Thyroid gland (tissue), 4 donors: ENCODE data around the gene IZUMO1. TPM values are rescaled to one million over a fixed set of nuclear protein-coding genes. Genes with fewer than 3 reads are reported as not detected.
A peak's percentile ranks its signal among the peaks of the same experiment; 100 is the strongest.

Source experiments
- DNase-seq, 2 donors: peaks; one replicate each; pipeline ENCODE4 v3.0.0-alpha.2; 2019
- H3K27ac ChIP-seq, 3 donors: fragments of 200-600 bp; sonication (generic); 1 replicate in 2 of 3; 2 replicates in 1 of 3; pipeline ENCODE4 v1.5.1; 2016 to 2019; ENCODE audit warnings: mild to moderate bottlenecking in 1 of 3, moderate library complexity in 1 of 3
- H3K27me3 ChIP-seq: fragments of 200-600 bp; sonication (generic); one replicate; pipeline ENCODE4 v1.5.1; 2019
- H3K36me3 ChIP-seq, 2 donors: fragments of 200-600 bp; sonication (generic); one replicate each; pipeline ENCODE4 v1.5.1; 2016 to 2019
- H3K4me1 ChIP-seq, 2 donors: fragments of 200-600 bp; sonication (generic); one replicate each; pipeline ENCODE4 v1.5.1; 2017 to 2019
- H3K4me3 ChIP-seq, 3 donors: fragments of 200-600 bp; sonication (generic); replicated peaks in 1 of 3; 1 replicate in 2 of 3; 2 replicates in 1 of 3; pipeline ENCODE4 v1.5.1; 2016; ENCODE audit warnings: mild to moderate bottlenecking in 1 of 3
- H3K9me3 ChIP-seq: fragments of 200-600 bp; sonication (generic); one replicate; pipeline ENCODE4 v1.5.1; 2017
- CTCF ChIP-seq, 6 experiments: fragments of 200-600 bp in 3 of 6; fragments of 450-650 bp in 3 of 6; sonication (generic) in 3 of 6; IDR thresholded peaks; one replicate each; pipeline ENCODE4 v1.5.1; 2016 to 2019; ENCODE audit warnings: antibody characterized with exemption in 6 of 6, mild to moderate bottlenecking in 2 of 6, inconsistent platforms in 1 of 6, moderate library complexity in 1 of 6
- POLR2A ChIP-seq, 2 donors: fragments of 450-650 bp; IDR thresholded peaks; one replicate each; pipeline ENCODE4 v1.6.1; 2017; ENCODE audit warnings: antibody characterized with exemption in 2 of 2, mild to moderate bottlenecking in 2 of 2, moderate library complexity in 1 of 2
- WGBS, 2 donors: methylation state at CpG; one replicate each; pipeline ENCODE4 v1.1.5; 2017; 5-methylcytosine and 5-hydroxymethylcytosine counted together
- intact Hi-C: fragments of 100-400 bp; cut with DNase I; formaldehyde crosslinking; loops from one replicate; pipeline ENCODE4 v1.15.1; 2023
- total RNA-seq, 4 donors: library from RNA; depleted of rRNA; stranded (reverse); fragments of >200 nt; gene quantifications; one replicate each; pipeline ENCODE4 v1.2.3, GENCODE V29; 2016

IZUMO1 gene
- total RNA-seq, 4 donors from 2014 or later, result 1.1 TPM; not detected in 2

GRCh38 chr19:48752496-48753365, 6.0 kb upstream of the IZUMO1 start, which contains the start of gene FUT1:
Gene FUT1 (minus strand): TSS chr19:48752641. CDS start chr19:48751281, 1,360 bp downstream.
- Histone ChIP-seq H3K4me3 (peak within 1 kb of the TSS; percentile 4 to 36 (median 18)), H3K4me1 (peaks cover 9 to 22% of the 10 kb centered on the region in 2 donors), H3K36me3 (no peaks in the 10 kb centered on the region), H3K27me3 (no peaks in the 10 kb centered on the region), H3K27ac (peak within 1 kb of the TSS; percentile 24 to 56 (median 49)), H3K9me3 (no peaks in the 10 kb centered on the region)
- TF ChIP-seq CTCF (IDR thresholded peaks at IDR 0.05) (peak in 4 of 6 experiments; percentile 26 to 48 (median 32)), POLR2A (IDR thresholded peaks at IDR 0.05) (peak in 1 of 2 donors; percentile 58)
- intact Hi-C loops, result no loop called here
- peak; percentile 86 to 93 for DNase-seq
- 8 to 17% methylated on average over 12 to 18 of the region's 73 CpGs for WGBS, 2 donors

- H3K27ac ChIP-seq, result peak overlapping the region; percentile 24 to 56 (median 49)
- no peaks in the 10 kb centered on the region for H3K36me3 ChIP-seq
- no peaks in the 10 kb centered on the region for H3K9me3 ChIP-seq
- 22 to 30% methylated on average over 20 of the region's 20 CpGs for WGBS, 2 donors
- H3K27me3 ChIP-seq, result no peaks in the 10 kb centered on the region
- intact Hi-C loops, result no loop called here
- TF ChIP-seq CTCF (IDR thresholded peaks at IDR 0.05) (no peak), POLR2A (IDR thresholded peaks at IDR 0.05) (no peak)
- H3K4me3 ChIP-seq, result peak overlapping the region; percentile 4 to 36 (median 18)
- peaks cover 15 to 29% of the 10 kb centered on the region in 2 donors for H3K4me1 ChIP-seq
- DNase-seq, result no peak
Observed at GRCh38 chr19:48751845-48752495, 5.3 kb upstream of the IZUMO1 start.

- no peak overlapping the region for H3K4me3 ChIP-seq
- WGBS, 2 donors, result 86 to 93% methylated on average over 28 of the region's 29 CpGs
Observed at GRCh38 chr19:48750771-48751504, 4.2 kb upstream of the IZUMO1 start.

GRCh38 chr19:48750351-48750750, 3.6 kb upstream of the IZUMO1 start:
- WGBS, 2 donors, result 92 to 100% methylated on average over 4 to 31 of the region's 31 CpGs
- Histone ChIP-seq H3K4me3 (no peak overlapping the region), H3K27me3 (no peaks in the 10 kb centered on the region), H3K27ac (no peak overlapping the region), H3K4me1 (peaks cover 15 to 29% of the 10 kb centered on the region in 2 donors), H3K36me3 (no peaks in the 10 kb centered on the region), H3K9me3 (no peaks in the 10 kb centered on the region)
- TF ChIP-seq CTCF (IDR thresholded peaks at IDR 0.05) (no peak), POLR2A (IDR thresholded peaks at IDR 0.05) (no peak)
- no peak for DNase-seq
- intact Hi-C loops, result no loop called here

More at GRCh38 chr19:48750771-48751504, 4.2 kb upstream of the IZUMO1 start:
- no peaks in the 10 kb centered on the region for H3K36me3 ChIP-seq
- no peak overlapping the region for H3K27ac ChIP-seq
- H3K27me3 ChIP-seq, result no peaks in the 10 kb centered on the region
- TF ChIP-seq POLR2A (IDR thresholded peaks at IDR 0.05) (no peak), CTCF (IDR thresholded peaks at IDR 0.05) (no peak)
- peaks cover 15 to 29% of the 10 kb centered on the region in 2 donors for H3K4me1 ChIP-seq
- DNase-seq, result no peak
- intact Hi-C loops, result no loop called here
- H3K9me3 ChIP-seq, result no peaks in the 10 kb centered on the region
